DMS114 treated with DMSO at 0.1 percent for 48 hours (cell line): ENCODE results near the gene OR5K4.

Experiments
- DNase-seq: peaks from one replicate; lab custom pipeline; 2025; ENCODE audit not compliant: unreplicated experiment; lab: John Stamatoyannopoulos, UW

Gene OR5K4, protein sequence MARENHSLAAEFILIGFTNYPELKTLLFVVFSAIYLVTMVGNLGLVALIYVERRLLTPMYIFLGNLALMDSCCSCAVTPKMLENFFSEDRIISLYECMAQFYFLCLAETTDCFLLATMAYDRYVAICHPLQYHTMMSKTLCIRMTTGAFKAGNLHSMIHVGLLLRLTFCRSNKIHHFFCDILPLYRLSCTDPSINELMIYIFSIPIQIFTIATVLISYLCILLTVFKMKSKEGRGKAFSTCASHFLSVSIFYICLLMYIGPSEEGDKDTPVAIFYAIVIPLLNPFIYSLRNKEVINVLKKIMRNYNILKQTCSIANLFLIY

DNA sequence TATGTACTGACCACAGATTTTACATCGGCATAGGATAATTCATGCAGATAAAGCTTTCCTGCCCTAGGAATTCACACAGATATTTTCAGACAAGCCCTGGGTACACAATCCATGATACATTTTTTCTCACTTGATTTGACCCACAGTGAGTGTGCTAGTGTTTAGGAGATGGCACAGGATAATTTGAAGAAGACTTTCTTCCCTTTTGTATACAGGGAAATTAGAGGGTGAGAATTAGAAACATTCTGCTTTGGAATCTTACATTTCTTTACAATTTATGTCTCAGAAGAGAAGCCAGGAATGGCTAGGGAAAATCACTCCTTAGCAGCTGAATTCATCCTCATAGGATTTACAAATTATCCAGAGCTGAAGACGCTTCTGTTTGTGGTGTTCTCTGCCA, at the start of gene OR5K4:
OR5K4 (plus strand) TSS at position 301 of the 400 bp plus-strand sequence; CDS start at position 301, 0 bp downstream.
- no peak for DNase-seq

DNA sequence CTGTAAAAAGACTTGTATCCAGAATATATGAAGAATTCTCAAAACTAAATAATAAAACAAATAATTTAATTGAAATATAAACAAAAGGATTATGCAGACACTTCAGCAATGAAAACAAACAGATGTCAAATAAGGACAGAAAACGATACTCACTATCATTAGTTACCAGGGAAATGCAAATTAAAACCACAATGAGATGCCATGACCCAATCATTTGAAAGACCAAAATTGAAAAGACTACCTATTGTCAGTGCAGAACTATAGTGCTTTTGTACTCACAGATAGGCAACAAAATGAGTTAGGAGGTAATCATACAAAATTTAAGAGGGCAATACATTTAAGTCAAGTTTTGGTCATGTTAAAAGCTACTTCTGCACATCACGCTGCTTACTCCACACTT, 31.6 kb upstream of the OR5K4 start:
- DNase-seq: no peak

DNA sequence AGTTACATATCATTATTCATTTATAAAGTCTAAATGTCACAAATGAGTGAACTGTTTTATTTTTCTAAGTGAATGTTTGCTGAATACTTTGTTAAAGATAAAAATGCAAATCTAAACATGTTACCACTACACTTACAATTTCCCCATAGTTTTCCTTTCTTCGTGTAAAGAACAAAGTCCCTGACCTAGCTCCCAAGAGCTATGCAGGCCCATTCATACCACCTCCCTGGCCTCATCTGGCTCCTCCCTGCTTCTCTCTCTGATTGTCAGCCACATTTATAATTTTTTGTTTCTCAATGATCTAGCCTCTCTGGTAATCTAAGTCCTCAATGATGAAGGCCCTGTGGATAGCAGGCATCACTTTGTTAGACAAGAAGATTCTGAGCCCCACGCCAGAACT, 31.0 kb upstream of the OR5K4 start:
- DNase-seq: no peak

DNA sequence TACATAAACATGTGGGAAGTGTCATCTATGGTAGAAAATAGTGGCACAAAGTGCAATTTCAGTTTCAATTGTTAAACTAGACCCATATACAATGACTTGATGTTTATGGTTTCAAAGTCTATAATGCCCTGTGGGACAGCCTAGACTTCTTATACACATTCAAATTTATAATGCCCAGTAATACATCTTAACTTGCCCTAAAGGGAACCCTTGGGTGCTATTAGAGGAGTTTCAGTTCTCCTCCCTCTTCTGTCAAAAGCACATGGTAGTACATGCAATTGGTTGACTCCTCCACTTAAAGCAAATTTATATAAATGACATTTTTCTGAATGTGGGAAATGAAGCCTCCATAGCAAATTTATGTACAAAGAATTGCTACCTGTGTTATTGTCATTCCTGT, 30.2 kb upstream of the OR5K4 start:
- no peak for DNase-seq

DNA sequence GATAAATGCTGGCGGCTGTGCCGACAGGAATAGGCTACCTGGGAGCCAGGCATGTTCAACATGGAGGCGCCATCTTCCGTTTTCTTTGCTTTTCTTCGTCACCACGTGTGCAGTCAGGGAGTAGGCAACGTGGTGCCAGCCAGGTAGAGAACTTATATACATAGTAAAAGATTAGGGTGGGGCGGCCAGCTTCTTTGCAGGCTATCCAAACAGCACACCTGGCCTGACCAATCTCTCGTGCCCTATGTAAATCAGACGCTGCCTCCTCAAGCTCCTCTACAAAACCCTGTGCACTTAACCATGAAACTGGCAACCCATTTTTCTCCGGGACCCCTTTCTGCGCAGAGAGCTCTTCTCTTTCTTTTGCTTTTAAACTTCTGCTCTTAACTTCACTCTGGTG, 28.6 kb upstream of the OR5K4 start:
- DNase-seq: no peak

DNA sequence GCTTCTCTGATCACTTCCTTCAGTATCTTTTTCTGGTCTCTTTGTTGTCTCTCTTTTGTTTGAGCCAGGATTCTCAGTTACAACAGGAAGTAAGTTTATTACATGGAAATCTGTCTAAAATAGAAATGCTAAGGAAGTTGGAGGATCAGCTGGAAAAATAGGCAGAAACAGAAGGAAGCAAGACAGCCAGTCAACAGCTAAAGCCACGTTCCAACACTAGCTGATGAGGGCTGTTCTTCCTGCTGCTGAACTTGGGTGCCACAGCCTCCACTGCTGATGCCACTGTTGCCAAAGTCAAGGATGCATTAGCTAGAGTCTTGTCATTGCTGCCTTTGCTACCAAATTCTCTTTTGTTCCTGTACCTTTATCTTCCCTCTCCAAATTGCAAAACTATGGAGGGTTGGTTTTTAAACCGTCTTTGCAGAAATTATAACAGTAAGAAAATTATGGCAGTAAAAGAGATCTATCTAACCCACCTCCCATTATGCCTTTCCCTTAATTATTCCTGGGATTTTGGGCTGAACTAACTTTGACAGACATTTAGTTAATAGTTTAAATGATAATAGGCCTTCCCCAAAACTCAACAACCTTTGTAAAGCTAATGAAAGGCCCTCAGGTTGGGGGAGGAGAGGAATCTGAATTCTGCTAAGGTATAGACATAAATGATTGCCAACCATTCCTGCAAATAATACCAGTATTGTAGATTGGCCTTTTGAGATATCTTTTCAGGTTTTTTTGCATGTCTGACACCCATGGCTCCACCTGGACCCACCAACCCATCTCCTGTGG, 27.4 kb upstream of the OR5K4 start:
- DNase-seq: no peak

DNA sequence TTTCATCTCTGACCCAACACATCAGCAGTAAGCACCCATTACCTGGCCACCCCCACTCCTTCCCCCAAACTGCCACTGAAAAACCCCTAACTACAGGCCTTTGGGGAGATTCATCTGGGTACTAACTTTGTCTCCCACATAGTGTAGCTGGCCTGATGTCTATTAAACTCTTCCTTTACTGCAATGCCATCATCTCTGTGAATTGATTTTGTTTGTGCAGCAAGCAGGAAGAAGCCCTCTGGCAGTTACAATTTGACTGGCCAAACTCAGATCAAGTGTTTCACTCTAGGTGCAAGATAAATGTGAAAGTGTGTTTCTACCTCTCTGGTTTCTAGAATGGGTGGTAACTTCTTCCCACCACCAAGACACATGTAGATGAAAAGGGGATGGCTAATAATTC, 26.7 kb upstream of the OR5K4 start:
- DNase-seq: no peak

DNA sequence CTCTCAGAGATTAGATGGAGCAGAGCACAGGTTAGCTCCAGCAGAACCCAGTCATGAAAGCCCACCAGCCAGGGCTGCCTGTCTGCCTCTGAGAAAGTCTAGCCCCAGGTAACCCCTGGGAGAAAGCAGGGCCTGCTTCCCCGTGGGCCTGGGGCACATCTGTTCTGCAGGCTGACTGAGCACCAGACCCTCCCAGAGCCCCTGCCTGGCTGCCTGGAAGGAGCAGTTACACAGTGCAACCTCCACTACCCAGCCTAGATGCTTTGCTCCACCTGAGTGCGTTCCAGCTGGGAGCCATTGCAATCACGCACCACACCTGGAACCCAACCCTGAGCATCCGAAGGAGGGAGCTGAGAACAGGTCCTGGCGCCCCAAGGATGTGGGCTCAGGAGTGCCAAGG, 24.7 kb upstream of the OR5K4 start:
- no peak for DNase-seq

DNA sequence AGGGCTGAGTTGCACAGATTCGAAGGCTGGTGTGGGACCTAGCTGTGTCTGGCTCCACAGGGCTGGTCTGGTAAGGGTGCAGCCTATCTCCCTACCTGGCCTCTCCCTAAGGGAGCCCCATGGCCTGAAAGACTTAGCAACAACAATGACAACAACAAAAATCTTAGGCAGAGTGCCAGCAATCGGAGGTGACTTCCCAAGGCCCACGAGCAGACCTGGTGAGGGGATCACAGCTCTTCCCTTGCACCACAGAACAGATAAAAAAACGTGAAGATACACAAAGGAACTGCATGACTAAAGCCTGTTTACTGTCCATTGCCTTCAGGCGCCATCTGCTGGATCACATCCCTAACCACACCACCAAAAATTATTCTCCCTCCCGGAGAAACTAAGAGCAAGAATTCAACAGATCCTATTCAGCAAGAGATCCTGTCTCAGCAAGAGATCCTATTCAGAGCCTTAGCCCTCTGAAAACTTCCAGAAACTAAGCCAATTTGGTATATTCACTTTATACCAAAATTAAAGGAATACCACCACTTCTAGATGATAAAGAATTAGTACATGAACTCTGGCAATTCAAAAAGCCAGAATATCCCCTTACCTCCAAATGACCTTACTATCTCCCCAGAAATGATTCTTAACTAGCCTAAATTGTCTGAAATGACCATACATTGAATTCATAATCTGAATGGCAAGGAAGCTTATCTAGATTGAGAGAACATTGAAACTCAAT, 24.1 kb upstream of the OR5K4 start:
- peak; percentile 30 for DNase-seq

DNA sequence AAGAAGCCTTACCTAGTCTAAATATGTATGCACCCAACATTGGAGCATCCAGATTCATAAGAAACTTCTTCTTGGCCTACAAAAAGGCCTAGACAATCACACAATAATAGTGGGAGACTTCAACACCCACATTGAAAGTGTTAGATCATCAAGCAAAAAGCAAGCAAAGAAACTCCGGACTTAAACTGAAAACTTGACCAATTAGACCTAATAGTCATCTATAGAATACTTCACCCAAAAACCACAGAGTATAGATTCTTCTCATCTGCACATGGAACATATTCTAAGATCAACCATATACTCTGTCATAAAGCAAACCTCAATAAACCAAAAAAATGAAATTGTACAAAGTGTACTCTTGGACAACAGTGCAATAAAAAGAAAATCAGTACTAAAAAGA, 22.3 kb upstream of the OR5K4 start:
- no peak for DNase-seq

DNA sequence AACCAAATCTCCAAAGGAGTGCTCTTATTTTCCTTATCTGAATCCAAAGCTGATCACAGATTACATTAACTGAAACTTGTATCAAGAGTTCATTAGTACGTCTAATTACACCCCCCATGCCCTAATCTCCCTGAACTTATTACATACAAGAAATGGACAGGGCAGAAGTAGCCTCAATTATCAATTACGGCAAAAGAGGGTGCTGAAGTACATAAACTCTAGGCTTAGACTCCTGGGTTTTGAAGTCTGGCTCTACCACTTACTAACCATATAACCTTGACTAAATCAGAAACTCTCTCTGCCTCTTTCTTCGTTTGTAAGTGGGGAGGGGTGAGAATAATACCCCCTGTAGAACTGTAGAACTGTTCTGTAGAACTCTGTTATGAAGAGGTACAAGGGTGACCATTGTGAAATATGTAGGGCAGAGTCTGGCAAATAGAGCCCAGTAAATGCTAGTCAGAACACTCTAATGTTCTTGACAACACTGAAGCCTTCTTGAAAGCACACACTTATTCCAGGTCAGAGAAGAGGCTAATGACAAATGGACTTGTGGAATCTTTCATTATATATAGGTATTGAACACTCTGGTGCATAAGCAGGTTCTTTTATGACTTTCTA, 19.6 kb upstream of the OR5K4 start:
- no peak for DNase-seq

DNA sequence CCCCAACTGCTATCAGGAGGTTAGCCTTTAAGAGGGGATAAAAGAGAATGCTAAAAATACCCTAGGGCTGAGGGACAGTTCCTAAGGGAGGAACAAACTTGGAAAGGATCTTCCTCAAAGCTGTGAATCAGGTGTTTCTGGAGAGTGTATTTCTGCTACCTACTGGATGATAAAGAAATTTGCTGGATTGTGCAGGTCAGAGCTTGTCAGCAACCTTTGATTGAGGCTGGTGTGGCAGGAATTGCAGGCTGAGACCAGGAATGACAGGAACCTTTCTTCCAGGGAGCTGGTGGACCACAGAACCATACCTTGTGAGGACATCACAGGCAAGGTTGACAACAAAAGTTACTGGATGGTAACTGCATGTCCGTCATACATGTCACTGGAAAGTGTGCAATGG, 14.6 kb upstream of the OR5K4 start:
- DNase-seq: no peak

DNA sequence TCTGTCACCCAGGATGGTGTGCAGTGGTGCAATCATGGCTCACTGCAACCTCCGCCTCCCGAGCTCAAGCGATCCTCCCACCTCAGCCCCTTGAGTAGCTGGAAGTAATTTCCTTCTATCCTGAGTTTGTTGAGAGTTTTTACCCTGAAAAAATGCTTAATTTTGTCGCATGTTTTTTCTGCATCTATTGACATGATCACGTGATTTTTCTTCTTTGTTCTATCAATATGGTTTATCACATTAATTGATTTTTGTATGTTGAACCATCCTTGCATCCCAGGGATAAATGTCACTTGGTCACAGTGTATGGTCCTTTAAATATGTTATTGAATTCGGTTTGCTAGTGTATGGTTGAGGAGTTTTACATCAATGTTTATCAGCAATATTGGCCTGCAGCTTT, 11.9 kb upstream of the OR5K4 start:
- DNase-seq: no peak

DNA sequence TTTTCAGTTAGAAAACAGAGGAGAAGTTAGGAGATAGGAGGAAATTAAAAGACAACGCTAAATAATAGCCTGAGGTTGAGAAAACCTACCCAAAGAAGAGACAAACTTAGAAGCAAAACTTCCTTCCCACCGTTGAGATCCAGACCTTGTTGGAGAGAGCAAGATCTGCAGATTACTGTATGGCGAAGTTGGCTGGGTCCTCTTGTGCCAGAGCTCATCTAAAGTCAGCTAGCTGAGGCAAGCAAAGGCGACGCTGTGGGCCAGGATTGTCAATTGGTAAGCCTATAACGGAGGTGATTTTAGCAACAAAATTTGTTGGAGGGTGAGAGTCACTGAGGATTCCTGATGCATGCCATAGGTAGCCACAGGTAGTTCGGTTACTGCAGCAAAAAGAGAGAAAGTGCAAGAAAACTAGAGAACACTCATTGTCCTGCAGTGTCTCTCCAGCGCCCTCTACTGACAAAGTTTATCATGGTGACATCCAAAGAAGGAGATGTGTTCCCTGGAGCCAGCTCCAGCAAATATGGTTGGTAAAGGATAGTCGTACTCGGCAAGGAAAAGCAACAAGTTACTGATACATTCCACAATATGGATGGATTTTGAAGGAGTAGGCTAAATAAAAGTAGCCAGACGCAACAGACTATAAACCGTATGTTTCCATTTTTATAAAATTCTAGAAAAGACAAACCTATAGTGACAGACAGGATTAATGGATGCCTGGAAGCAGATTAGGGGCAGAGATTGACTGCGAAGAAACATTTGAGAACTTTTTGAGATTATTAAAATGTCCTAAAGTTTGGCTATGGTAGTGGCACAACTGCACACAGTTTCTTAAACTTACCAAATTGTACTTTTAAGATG, 9.8 kb upstream of the OR5K4 start:
- no peak for DNase-seq

DNA sequence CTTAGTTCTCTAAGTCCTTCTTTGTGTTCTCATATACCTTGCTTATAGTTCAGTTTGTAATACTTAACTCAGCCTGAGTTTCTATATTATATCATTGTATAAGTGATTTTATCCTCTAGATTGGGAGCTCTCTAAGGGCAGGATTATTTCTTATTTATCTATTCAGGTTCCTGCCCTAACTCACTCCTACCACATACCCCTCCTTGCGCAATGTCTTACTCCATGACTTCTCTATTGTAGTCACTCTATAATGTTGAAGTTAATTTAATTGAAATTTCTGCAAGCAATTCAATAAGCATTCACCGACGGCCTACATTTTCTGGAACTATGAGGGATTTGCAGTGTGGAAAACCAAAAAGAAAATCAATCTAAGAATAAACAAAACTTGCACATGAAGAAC, 3.6 kb upstream of the OR5K4 start:
- no peak for DNase-seq

DNA sequence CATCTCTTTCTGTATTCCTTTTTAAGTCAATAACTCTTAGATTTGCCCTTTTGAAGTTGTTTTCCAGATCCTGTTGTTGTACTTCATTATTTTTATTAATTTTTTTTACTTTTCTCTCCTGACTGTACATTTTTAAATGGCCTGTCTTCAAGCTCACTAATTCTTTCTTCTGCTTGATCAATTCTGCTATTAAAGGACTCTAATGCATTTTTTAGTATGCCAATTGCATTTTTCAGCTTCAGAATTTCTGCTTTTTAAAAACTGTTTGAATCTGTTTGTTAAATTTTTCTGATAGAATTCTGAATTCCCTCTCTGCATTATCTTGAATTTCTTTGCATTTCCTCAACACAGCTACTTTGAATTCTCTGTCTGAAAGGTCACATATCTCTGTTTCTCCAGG, 5.6 kb downstream of the OR5K4 start:
- DNase-seq: no peak

DNA sequence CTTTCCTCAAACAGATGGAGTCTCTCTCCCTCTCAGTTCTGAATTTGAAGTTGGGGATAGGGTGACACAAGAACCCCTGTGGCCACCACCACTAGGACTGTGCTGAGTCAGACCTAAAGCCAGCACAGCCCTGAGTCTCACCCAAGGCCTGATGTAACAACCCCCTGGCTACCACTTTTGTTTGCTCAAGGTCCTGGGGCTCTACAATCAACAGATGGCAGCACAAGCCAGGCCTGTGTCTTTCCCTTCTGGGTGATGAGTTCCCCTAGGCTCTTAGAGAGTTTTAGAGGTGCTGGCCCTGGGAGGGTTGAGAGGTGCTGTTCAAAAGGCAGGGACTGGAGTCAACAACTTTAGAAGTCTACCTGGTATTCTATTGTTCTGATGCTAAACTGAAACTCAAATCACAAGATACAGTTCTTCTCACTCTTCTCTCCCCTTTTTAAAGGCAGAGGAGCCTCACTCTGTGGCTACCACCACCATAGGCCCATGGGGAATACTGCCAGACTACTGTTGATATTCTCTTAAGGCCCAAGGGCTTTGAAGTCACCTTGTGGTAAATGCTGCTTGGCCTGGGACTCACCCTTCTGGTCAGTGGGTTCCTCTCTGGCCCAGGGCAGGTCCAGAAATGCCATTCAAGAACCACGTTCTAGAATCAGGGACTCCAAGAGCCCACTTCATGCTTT, 6.5 kb downstream of the OR5K4 start:
- no peak for DNase-seq

DNA sequence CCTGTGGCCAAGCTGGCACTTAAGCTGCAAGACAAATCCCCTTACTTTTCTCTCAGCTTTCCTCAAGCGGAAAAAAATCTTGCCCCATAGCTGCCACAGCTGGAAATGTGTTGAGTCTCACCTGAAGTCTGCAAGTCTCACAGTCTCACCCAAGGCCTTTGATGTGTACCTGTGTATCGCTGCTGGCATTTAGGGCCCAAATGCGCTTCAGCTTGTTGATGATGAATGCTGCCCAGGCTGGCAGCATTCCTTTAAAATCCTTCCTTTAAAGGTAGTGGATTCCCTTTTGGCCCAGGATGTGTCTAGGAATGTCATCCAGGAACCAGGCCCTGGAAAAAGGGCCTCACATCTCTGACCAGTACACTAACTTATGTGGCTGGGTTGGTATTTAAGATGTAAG, 7.0 kb downstream of the OR5K4 start:
- no peak for DNase-seq

DNA sequence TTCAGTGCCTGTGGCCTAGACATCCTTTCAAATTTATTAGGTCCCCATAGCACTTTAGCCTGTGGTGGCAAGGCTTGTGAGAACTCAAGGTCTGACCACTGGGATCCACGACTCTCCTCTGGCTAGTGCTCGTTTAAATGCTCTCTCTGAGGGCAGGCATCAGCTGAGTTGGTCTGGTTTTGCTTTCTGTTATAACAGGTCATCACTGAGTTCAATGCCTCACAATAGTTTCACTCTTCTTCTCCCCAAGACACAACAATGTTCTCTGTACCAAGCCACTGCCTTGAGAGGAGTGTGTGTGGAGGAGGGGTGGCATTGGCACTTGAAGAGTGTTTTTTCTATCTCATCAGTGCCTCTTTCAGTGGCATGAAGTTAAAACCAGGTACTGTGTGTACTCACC, 7.6 kb downstream of the OR5K4 start:
- DNase-seq: no peak
